AG10803 (cell line): ENCODE results near the gene CFAP46.

ENCODE experiments used
- DNase-seq: peaks from one replicate; pipeline ENCODE4 v3.0.0; 2010; ENCODE audit warnings: low read depth
- H3K4me3 ChIP-seq: 2 replicates; pipeline ENCODE4 v1.5.1; 2011; ENCODE audit warnings: mild to moderate bottlenecking, low read length, control low read depth
- TF ChIP-seq, protein P1 (sequence below): conservative IDR thresholded peaks from 2 replicates; pipeline ENCODE4 v1.5.1; 2011; ENCODE audit warnings: mild to moderate bottlenecking, low read length, control low read depth, inconsistent platforms

CFAP46 gene

DNA sequence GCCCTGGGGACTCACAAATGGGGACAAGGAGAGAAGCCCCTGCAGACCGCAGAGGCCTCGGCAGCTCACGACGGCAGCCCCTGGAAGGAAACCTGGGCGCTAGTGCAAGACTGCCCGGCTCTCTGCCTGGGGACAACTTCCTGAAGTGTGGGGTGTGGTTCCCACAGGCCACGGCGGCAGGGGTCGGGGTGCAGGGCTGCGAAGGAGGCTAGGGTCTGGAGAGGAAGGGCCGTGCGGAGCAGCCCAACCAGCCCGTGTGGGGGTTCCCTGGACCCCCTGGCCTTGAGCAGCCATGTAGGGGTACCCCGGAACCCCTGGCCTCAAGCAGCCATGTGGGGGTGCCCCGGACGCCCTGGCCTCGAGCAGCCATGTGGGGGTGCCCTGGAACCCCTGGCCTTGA, 19.5 kb downstream of the CFAP46 start:
- no peak overlapping the region for H3K4me3 ChIP-seq
- TF ChIP-seq, protein P1, sequence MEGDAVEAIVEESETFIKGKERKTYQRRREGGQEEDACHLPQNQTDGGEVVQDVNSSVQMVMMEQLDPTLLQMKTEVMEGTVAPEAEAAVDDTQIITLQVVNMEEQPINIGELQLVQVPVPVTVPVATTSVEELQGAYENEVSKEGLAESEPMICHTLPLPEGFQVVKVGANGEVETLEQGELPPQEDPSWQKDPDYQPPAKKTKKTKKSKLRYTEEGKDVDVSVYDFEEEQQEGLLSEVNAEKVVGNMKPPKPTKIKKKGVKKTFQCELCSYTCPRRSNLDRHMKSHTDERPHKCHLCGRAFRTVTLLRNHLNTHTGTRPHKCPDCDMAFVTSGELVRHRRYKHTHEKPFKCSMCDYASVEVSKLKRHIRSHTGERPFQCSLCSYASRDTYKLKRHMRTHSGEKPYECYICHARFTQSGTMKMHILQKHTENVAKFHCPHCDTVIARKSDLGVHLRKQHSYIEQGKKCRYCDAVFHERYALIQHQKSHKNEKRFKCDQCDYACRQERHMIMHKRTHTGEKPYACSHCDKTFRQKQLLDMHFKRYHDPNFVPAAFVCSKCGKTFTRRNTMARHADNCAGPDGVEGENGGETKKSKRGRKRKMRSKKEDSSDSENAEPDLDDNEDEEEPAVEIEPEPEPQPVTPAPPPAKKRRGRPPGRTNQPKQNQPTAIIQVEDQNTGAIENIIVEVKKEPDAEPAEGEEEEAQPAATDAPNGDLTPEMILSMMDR: no peak
- no peak for DNase-seq

DNA sequence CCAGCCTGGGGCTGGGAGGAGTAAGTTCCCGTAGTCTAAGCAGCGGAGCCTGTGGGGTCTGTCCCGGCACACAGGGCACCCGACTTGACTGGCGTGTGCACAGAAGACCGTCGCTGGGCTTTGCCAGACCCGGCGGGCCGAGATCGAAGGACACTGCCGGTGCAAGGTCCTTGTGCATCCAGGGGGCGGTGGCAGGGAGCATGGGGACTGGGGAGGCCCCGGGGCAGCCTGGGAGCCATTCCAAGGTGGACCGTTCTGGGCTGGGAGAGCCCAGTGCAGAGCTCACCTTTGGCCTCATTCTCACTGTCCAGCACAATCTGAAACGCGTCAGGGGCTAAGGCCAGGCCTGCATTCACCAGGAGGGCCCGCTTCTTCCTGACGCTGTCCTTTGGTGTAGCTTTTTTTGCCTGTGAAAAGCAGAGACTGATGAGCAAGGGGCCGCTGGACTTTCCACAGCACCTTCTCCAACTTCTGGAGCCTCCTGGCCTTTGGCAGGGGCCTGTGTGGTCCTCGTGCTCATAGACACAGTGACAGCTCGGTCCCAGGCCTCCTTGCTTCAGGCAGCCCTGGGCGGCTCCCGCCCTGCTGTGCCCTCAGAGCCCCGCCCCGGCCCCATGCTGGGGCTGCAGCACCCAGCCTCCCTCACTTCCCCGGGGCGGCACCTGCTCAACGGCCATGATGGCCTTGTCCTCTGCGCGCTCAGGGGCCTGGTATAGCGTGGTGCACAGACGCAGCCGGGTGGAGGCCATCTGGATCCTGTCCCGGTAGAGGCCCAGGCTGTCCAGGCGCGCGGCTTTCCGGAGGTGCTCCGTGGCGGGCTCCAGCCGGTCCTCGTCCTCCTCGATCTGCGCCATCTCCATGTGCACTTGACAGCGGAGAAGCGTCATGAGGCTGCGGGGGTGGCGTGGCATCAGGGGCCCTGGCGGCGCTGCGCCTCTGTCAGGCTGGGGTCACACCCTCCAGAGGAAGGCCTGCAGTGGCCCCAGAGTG, 20.3 kb downstream of the CFAP46 start:
- no peak overlapping the region for H3K4me3 ChIP-seq
- TF ChIP-seq, protein P1: no peak
- DNase-seq: no peak

DNA sequence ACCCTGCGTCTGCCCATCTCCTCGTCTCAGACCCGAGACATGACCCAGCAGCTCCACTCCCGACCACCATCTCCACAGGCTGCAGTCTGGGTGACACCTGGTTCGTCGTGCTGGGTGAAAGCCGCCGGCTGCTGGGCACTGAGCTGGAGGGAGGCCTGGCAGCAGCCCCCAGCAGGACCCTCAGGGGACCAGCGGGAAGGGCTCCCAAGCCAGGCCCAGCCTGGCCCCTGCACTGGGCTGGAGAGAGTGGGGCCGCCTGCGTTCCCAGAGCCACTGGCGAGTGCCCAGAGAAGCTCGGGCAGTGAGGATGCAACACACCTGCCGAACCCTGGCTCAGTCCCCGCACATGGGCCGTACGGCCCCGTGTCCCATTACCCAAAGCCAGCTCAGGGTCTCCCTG, 21.3 kb downstream of the CFAP46 start:
- TF ChIP-seq, protein P1: no peak
- no peak for DNase-seq
- no peak overlapping the region for H3K4me3 ChIP-seq

DNA sequence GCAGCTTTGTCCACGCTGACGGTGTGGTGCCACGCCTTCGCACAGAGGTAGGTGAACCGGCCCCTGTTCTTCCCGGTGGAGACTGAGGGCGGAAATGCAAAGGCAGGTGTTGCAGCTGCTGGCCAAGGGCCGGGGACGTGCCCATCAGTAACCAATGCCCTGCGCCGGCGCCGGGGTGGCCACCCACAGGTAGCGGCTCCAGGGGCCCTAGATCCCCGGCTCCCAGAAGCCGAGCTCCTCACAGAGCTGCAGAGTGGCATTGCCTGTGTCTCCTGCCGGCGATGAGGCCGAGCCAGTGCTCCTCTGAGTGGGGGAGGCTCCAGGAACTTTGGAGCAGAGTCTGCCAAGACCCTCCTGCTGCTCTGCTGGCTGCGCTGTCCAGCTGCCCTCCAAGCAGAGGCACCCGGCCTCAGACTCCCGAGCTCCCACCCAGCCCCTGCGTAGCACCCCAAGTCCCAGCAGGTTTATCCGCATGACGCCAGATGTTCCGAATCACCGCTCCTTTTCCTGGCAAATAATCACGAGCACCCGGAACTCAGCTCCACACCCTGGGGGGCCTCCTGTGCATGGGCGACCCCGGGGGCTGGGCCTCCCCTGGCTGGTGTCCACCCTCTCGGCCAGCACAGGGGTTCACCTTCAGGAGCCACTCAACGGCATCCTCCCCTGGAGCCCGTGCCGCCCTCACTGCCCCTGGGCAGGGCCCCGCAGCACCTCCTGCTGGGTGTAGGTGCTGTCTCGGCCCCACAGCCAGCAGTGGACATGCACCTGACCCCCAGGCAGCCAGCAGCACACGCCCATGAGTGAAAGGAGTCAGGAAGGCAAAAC, 22.1 kb downstream of the CFAP46 start:
- no peak overlapping the region for H3K4me3 ChIP-seq
- TF ChIP-seq, protein P1: no peak
- no peak for DNase-seq

DNA sequence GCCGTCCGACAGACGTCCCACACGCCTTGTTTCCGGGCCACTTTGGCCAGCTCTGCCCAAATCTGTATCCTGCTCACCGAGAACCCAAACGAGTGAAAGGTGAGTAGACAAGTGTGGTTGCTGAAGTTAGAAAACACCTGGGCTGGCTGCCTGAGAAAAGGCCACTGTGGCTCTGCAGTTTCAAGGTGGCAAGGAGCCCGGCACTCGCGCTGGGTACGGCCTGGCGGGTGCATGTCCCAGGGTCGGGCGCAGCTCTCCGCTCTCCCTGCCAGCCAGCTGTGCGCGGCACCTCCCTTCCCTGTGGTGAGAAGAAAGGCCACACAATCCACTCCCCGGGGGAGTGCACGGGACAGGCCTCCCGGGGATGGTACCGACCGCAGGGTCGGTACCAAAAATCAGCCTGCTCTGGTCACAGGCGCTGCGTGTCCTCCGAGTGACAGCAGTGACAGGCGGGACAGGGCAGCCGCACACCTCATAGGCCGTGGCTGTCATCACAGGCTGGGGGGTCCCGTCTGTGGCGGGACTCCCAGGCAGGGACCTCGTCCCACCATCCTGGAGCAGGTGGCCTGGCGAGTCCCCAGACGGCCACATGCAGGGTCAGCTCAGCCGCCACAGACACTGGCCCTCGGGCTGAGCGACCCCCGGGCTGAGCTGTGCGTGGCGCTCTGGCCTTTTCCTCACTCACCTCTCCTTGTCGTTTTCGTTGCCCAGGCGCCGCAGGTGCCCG, 22.8 kb downstream of the CFAP46 start:
- TF ChIP-seq, protein P1: no peak
- H3K4me3 ChIP-seq: no peak overlapping the region
- no peak for DNase-seq

DNA sequence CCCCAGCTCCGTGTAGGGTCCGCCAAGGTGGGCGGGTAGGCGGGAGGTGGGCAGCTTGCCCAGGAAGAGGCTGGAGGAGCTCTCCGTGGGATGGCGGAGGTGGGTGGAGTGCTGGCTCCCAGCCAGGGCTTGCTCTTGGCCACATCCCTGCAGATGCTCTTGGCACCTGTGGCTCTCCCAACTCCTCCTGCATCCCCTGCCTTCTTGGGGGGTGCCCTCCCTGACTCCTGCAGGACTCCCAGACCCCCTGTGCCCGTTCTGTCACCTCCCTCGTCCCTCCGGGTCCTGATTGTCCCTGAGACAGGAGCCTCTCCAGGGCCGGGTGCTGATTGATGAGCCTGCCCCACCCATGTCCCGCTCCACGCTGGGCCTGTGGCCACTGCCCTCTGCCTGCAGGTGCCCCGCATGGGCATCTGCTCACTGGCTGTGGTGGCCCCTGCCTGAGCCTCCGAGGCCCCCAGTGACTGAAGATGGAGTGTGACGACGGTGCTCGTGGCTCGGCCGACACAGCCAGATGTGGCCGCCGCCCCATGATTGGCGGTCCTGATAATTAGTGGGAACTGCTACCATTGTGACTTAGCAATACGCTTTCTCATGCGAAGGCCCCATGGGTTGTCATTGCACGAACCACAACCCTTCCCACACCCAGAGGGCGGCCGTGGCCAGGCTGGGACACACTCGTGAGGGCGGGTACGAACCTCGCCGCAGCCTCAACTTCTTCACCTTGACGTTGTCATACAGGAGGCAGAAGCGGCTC, 23.6 kb downstream of the CFAP46 start:
- TF ChIP-seq, protein P1: no peak
- H3K4me3 ChIP-seq: no peak overlapping the region
- no peak for DNase-seq
